Measurements from ENCODE around the gene LTC4S.

- TF ChIP-seq SP1 (IDR thresholded peaks at IDR 0.05) (no peak), HDGF (IDR thresholded peaks at IDR 0.05; ENCODE audit: borderline replicate concordance) (no peak), BHLHE40 (IDR thresholded peaks at IDR 0.05; ENCODE audit: borderline replicate concordance) (no peak), ELF4 (IDR thresholded peaks at IDR 0.05) (no peak), FOXM1 (IDR thresholded peaks at IDR 0.05; ENCODE audit: borderline replicate concordance) (no peak), FOXK2 (IDR thresholded peaks at IDR 0.05) (no peak), PKNOX1 (IDR thresholded peaks at IDR 0.05) (no peak), NFRKB (IDR thresholded peaks at IDR 0.05) (no peak), FOXA1 (IDR thresholded peaks at IDR 0.05) (no peak), ZNF384 (IDR thresholded peaks at IDR 0.05) (no peak), TARDBP (IDR thresholded peaks at IDR 0.05) (no peak), SUZ12 (IDR thresholded peaks at IDR 0.05) (no peak), L3MBTL2 (conservative IDR thresholded peaks at IDR 0.05) (no peak), LEF1 (IDR thresholded peaks at IDR 0.05; ENCODE audit: borderline replicate concordance) (no peak)
Measured at GRCh38 chr5:179788193-179788854, 5.5 kb upstream of the LTC4S start.

Measured in HEK293T (cell line).